ENCODE results near the gene ARID5A. TPM values are rescaled to one million over a fixed set of nuclear protein-coding genes. Genes with fewer than 3 reads are reported as not detected.
"Not testable (repeated sequence)": the region's sequence is repeated elsewhere in the genome, so short reads cannot be mapped to it uniquely, and the experiment has no call there.

Gene ARID5A
- total and polyA plus RNA-seq, 2 donors: 10.7 to 50.8 TPM

- Histone ChIP-seq H3K4me1 (ENCODE audit: insufficient read depth) (no peaks in the 10 kb centered on the region), H3K36me3 (ENCODE audit: insufficient read depth) (no peaks in the 10 kb centered on the region), H3K27ac (ENCODE audit: low read depth) (no peak overlapping the region), H3K4me3 (ENCODE audit: low read depth, low read length) (no peak overlapping the region)
- no peak for DNase-seq (ENCODE audit: extremely low spot score)
- WGBS: 75% methylated on average over 16 of the region's 16 CpGs
Measured at GRCh38 chr2:96556441-96557330, 20.1 kb downstream of the ARID5A start.

- not testable (repeated sequence) for H3K27ac ChIP-seq (ENCODE audit: low read depth); H3K4me3 ChIP-seq (ENCODE audit: low read depth, low read length); DNase-seq (ENCODE audit: extremely low spot score); H3K4me1 ChIP-seq (ENCODE audit: insufficient read depth); H3K36me3 ChIP-seq (ENCODE audit: insufficient read depth)
- WGBS: 93% methylated on average over 6 of the region's 6 CpGs
Measured at GRCh38 chr2:96557421-96557820, 20.9 kb downstream of the ARID5A start.

GRCh38 chr2:96558061-96558460 lies 21.5 kb downstream of the ARID5A start:
- DNase-seq (ENCODE audit: extremely low spot score): no peak
- WGBS: 92% methylated on average over 6 of the region's 6 CpGs
- no peak overlapping the region for H3K4me3 ChIP-seq (ENCODE audit: low read depth, low read length)

GRCh38 chr2:96558485-96558884 lies 21.9 kb downstream of the ARID5A start:
- Histone ChIP-seq H3K36me3 (ENCODE audit: insufficient read depth) (no peaks in the 10 kb centered on the region), H3K27ac (ENCODE audit: low read depth) (no peak overlapping the region), H3K4me1 (ENCODE audit: insufficient read depth) (no peaks in the 10 kb centered on the region), H3K4me3 (ENCODE audit: low read depth, low read length) (no peak overlapping the region)
- no peak for DNase-seq (ENCODE audit: extremely low spot score)
- 88% methylated on average over 8 of the region's 8 CpGs for WGBS

More at GRCh38 chr2:96558061-96558460, 21.5 kb downstream of the ARID5A start:
- Histone ChIP-seq H3K4me1 (ENCODE audit: insufficient read depth) (no peaks in the 10 kb centered on the region), H3K27ac (ENCODE audit: low read depth) (no peak overlapping the region), H3K36me3 (ENCODE audit: insufficient read depth) (no peaks in the 10 kb centered on the region)

- Histone ChIP-seq H3K4me3 (ENCODE audit: low read depth, low read length) (no peak overlapping the region), H3K27ac (ENCODE audit: low read depth) (no peak overlapping the region), H3K36me3 (ENCODE audit: insufficient read depth) (no peaks in the 10 kb centered on the region), H3K4me1 (ENCODE audit: insufficient read depth) (no peaks in the 10 kb centered on the region)
- whole genome bisulfite sequencing: 95% methylated on average over 4 of the region's 4 CpGs
- no peak for DNase-seq (ENCODE audit: extremely low spot score)
Measured at GRCh38 chr2:96564026-96564425, 27.5 kb downstream of the ARID5A start.

GRCh38 chr2:96564563-96564962 lies 28.0 kb downstream of the ARID5A start:
- H3K27ac ChIP-seq (ENCODE audit: low read depth): no peak overlapping the region
- 71% methylated on average over 3 of the region's 3 CpGs for WGBS
- no peaks in the 10 kb centered on the region for H3K4me1 ChIP-seq (ENCODE audit: insufficient read depth)
- DNase-seq (ENCODE audit: extremely low spot score): no peak
- no peaks in the 10 kb centered on the region for H3K36me3 ChIP-seq (ENCODE audit: insufficient read depth)
- no peak overlapping the region for H3K4me3 ChIP-seq (ENCODE audit: low read depth, low read length)

GRCh38 chr2:96565111-96565510 lies 28.6 kb downstream of the ARID5A start:
- H3K36me3 ChIP-seq (ENCODE audit: insufficient read depth): no peaks in the 10 kb centered on the region
- H3K4me3 ChIP-seq (ENCODE audit: low read depth, low read length): no peak overlapping the region
- 67% methylated on average over 5 of the region's 5 CpGs for WGBS
- H3K4me1 ChIP-seq (ENCODE audit: insufficient read depth): no peaks in the 10 kb centered on the region
- no peak for DNase-seq (ENCODE audit: extremely low spot score)
- no peak overlapping the region for H3K27ac ChIP-seq (ENCODE audit: low read depth)

GRCh38 chr2:96568094-96568493 lies 31.5 kb downstream of the ARID5A start:
- DNase-seq (ENCODE audit: extremely low spot score): no peak
- Histone ChIP-seq H3K27ac (ENCODE audit: low read depth) (no peak overlapping the region), H3K36me3 (ENCODE audit: insufficient read depth) (no peaks in the 10 kb centered on the region), H3K4me1 (ENCODE audit: insufficient read depth) (no peaks in the 10 kb centered on the region), H3K4me3 (ENCODE audit: low read depth, low read length) (no peak overlapping the region)
- 84% methylated on average over 3 of the region's 3 CpGs for whole genome bisulfite sequencing

- H3K36me3 ChIP-seq (ENCODE audit: insufficient read depth): no peaks in the 10 kb centered on the region
- no peak overlapping the region for H3K4me3 ChIP-seq (ENCODE audit: low read depth, low read length)
- whole genome bisulfite sequencing: 92% methylated on average over 2 of the region's 2 CpGs
- no peak overlapping the region for H3K27ac ChIP-seq (ENCODE audit: low read depth)
- H3K4me1 ChIP-seq (ENCODE audit: insufficient read depth): no peaks in the 10 kb centered on the region
- no peak for DNase-seq (ENCODE audit: extremely low spot score)
Measured at GRCh38 chr2:96574364-96574763, 37.8 kb downstream of the ARID5A start.

- no peak overlapping the region for H3K27ac ChIP-seq (ENCODE audit: low read depth)
- 77% methylated on average over 1 of the region's 1 CpG for WGBS
- H3K4me3 ChIP-seq (ENCODE audit: low read depth, low read length): no peak overlapping the region
Measured at GRCh38 chr2:96575785-96576456, 39.4 kb downstream of the ARID5A start.

GRCh38 chr2:96577501-96577900 lies 40.9 kb downstream of the ARID5A start:
- no peaks in the 10 kb centered on the region for H3K36me3 ChIP-seq (ENCODE audit: insufficient read depth)
- H3K27ac ChIP-seq (ENCODE audit: low read depth): no peak overlapping the region
- no peaks in the 10 kb centered on the region for H3K4me1 ChIP-seq (ENCODE audit: insufficient read depth)
- no peak for DNase-seq (ENCODE audit: extremely low spot score)
- H3K4me3 ChIP-seq (ENCODE audit: low read depth, low read length): no peak overlapping the region
- WGBS: 71% methylated on average over 5 of the region's 5 CpGs

More at GRCh38 chr2:96575785-96576456, 39.4 kb downstream of the ARID5A start:
- no peak for DNase-seq (ENCODE audit: extremely low spot score)
- Histone ChIP-seq H3K36me3 (ENCODE audit: insufficient read depth) (no peaks in the 10 kb centered on the region), H3K4me1 (ENCODE audit: insufficient read depth) (no peaks in the 10 kb centered on the region)

GRCh38 chr2:96578731-96579130 lies 42.2 kb downstream of the ARID5A start:
- Histone ChIP-seq H3K4me1 (ENCODE audit: insufficient read depth) (no peaks in the 10 kb centered on the region), H3K4me3 (ENCODE audit: low read depth, low read length) (no peak overlapping the region), H3K36me3 (ENCODE audit: insufficient read depth) (no peaks in the 10 kb centered on the region), H3K27ac (ENCODE audit: low read depth) (no peak overlapping the region)
- WGBS: 77% methylated on average over 3 of the region's 3 CpGs
- DNase-seq (ENCODE audit: extremely low spot score): no peak

GRCh38 chr2:96579422-96579821 lies 42.9 kb downstream of the ARID5A start:
- WGBS: 98% methylated on average over 2 of the region's 2 CpGs
- H3K4me1 ChIP-seq (ENCODE audit: insufficient read depth): no peaks in the 10 kb centered on the region
- no peaks in the 10 kb centered on the region for H3K36me3 ChIP-seq (ENCODE audit: insufficient read depth)
- no peak overlapping the region for H3K4me3 ChIP-seq (ENCODE audit: low read depth, low read length)
- DNase-seq (ENCODE audit: extremely low spot score): no peak
- H3K27ac ChIP-seq (ENCODE audit: low read depth): no peak overlapping the region

- DNase-seq (ENCODE audit: extremely low spot score): no peak
- Histone ChIP-seq H3K36me3 (ENCODE audit: insufficient read depth) (no peaks in the 10 kb centered on the region), H3K4me3 (ENCODE audit: low read depth, low read length) (no peak overlapping the region), H3K4me1 (ENCODE audit: insufficient read depth) (no peaks in the 10 kb centered on the region), H3K27ac (ENCODE audit: low read depth) (no peak overlapping the region)
- WGBS: 86% methylated on average over 4 of the region's 4 CpGs
Measured at GRCh38 chr2:96580771-96581170, 44.2 kb downstream of the ARID5A start.

Measured in urinary bladder (tissue), 4 donors.